NCI-H2227 (cell line): Measurements from ENCODE around the gene TNPO1.
"Not testable (repeated sequence)": the region's sequence is repeated elsewhere in the genome, so short reads cannot be mapped to it uniquely, and the experiment has no call there.

Experiments used
- DNase-seq: peaks from one replicate; lab custom pipeline; 2025; ENCODE audit not compliant: unreplicated experiment; lab: John Stamatoyannopoulos, UW

The TNPO1 gene

GRCh38 chr5:72816284-72817075, at the start of gene TNPO1:
Gene TNPO1, plus strand, starts transcription at chr5:72816661. Its CDS starts 77 bp downstream, at chr5:72816738.
- peak; percentile 92 for DNase-seq

DNA sequence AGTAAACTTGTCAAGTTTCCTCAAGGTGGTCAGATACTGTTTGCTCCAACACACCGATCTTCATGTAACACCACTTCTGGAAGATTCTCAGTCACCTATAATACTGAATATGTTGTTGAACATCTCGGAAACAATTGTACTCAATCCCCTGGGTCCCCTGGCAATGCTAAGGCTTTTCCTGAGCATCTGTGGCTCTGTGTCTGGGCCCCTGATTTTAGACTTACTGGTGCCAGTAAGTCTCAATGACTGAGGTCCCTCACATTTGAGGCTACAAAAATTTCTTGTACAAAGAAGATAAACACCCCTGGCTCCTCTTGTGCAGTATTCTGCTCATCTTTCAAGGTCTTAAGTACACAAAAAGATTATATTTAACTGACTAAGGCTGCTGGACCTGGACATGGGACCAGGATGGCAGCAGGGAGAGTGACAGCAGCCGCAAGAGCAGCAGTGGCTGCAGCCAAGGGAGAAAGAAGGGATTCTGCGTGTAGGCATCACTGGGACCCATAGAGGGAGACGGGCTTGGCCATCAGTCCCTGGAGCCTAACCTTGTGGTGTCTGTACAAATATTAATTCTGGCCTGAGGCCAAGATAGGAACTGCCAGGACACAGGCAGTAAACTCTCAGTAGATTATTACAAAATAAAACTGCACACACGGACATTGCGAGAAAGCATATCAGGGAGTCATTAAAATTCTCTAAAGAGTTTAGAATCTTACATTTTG, 49.0 kb upstream of the TNPO1 start:
- peak; percentile 15 for DNase-seq

DNA sequence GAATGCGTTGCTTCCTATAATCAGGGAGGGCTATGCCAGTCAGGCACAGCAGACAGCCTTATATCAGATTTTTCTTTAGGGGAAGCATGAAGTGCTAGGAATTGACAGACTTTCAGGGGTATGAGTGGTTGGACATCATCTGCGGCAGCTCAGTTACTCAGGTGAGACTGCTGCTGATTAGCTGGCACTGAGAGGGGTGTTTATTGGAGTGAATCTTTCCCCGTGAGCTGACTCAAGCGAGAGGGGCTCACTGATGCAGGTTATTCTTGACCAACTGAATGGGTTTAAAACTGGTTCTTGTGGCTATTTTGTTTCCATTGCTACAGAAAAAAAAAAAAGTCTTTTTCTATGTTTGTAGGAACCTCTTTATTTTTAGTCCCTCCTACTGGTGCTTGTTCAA, 46.2 kb upstream of the TNPO1 start:
- DNase-seq, result no peak

DNA sequence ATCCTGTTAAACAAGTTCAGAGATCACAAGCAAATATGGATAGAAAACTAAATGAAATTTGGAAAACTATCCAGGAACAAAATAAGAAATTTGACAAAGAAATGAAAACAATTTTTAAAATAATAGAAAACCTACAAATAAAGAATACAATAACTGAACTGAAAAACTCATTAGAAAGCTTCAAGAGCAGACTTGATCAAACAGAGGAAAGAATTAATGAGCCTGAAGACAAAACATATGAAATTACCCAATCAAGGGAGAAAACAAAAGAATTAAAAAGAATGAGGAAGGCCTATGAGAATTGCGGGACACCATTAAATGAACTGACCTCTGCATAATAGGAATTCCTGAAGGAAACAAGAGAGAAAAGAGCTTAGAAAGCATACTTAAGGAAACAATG, 39.8 kb upstream of the TNPO1 start:
- no peak for DNase-seq

DNA sequence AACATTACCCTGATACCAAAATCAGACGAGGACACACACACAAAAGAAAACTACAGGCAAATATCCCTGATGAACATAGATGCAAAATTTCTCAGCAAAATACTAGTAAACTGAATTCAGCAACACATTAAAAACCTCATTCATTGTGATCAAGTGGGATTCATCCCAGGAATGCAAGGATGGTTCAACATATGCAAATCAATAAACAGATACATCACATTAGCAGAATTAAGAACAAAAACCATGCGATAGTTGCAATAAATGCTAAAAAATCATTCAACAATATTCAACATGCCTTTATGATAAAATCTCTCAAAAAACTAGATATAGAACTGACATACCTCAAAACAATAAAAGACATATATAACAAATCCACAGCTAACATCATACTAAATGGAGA, 36.9 kb upstream of the TNPO1 start:
- no peak for DNase-seq

DNA sequence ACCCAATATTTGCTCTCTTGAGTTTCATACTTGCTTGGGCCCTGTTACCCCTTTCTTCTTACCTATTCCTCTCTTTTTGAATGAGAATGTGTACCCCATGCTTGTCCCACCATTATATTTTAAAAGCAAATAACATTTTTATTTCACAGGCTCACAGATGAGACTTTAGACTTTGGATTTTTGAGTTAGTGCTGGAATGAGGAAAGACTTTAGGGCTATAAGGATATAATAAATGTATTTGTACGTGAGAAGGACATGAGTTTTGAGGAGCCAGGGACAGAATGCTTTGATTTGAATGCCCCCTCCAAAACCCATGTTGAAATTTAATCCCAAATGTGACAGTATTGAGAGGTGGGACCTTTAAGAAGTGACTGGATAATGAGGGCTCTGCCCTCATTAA, 33.1 kb upstream of the TNPO1 start:
- DNase-seq, result no peak

- no peak for DNase-seq
Measured at GRCh38 chr5:72784129-72784528, 32.3 kb upstream of the TNPO1 start.

DNA sequence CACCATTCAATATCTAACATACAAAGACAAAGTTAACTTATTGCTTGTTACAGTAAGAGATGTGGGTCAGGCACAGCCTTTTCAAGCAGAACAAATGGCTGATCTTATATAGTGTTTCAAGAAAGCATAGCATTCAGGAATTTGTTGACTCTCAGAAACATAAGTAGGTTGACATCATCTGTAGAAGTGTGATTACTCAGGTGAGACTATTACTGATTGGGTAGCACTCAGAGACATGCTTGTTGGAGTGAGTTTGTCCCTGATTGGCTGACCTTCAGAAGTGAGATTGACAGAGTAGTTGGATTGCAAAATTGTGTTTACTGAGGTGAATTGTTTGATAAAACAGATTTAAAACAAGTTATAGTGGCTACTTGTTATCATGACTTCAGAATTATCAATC, 30.7 kb upstream of the TNPO1 start:
- no peak for DNase-seq

- no peak for DNase-seq
Measured at GRCh38 chr5:72786676-72787075, 29.8 kb upstream of the TNPO1 start.

- DNase-seq, result no peak
Measured at GRCh38 chr5:72788866-72789505, 27.5 kb upstream of the TNPO1 start.

DNA sequence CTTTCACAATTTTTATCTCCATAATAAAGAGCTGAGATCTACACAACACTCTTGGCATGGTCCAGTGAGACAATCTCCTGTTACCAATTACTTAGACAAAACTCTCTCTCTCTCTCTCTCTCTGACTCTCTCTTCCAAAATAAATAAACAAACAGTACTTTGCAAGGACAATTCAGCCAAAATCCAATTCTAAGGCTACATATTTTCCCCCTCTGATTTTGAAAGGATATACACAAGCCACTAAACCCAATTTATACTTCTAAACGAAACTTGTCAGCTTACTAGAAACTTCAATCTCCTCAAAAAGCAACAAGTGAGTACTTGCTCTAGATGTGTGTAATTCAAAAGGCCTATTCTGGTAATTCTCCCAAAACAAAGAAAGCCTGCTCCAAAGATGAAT, 26.3 kb upstream of the TNPO1 start:
- DNase-seq, result no peak

DNA sequence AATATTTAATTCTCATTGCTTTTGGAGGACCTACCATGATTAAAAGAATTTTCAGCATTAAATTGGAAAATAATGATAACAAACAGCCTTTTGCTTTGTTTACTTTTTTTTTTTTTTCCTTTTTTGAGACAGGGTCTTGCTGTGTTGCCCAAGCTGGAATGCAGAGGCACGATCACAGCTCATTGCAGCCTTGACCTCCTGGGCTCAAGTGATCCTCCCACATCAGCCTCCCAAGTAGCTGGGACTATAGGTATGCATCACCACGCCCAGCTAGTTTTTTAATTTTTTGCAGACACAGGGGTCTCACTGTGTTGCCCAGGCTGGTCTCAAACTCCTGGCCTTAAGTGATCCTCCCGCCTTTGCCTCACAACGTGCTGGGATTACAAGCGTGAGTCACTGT, 23.8 kb upstream of the TNPO1 start:
- not testable (repeated sequence) for DNase-seq

DNA sequence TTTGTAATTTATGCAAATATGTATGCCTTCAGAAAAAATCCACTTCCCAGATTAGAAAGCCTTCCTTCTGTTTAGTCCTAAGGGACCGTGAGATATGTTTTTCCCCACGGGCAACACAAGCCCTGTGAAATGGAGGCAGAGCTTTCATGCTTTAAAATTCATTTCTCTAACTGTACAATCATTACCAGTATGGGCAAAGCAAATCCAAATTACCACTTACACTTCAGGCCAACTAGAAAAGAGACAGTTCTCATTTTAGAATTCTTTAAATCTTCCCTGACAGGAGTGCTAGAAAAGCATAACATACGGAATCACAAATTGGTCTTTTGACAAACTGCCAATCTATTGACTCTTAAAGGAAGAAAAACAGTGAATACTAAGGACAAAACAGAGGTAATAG, 20.5 kb upstream of the TNPO1 start:
- DNase-seq, result no peak

GRCh38 chr5:72799721-72800120, 16.7 kb upstream of the TNPO1 start:
- peak; percentile 68 for DNase-seq

DNA sequence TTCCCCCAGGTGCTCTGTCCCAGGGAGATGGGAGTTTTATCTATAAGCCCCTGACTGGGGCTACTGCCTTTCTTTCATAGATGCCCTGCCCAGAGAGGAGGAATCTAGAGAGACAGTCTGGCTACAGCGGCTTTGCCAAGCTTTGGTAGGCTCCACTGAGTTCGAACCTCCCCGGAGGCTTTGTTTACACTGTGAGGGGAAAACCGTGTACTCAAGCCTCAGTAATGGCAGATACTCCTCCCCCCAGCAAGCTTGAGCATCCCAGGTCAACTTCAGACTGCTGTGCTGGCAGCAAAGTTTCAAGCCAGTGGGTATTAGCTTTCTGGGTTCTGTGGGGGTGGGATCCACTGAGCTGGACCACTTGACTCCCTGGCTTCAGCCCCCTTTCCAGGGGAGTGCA, 7.8 kb upstream of the TNPO1 start:
- DNase-seq, result not testable (repeated sequence)

GRCh38 chr5:72811849-72812248, 4.6 kb upstream of the TNPO1 start:
- DNase-seq, result no peak

- DNase-seq, result no peak
Measured at GRCh38 chr5:72812488-72812887, 4.0 kb upstream of the TNPO1 start.

DNA sequence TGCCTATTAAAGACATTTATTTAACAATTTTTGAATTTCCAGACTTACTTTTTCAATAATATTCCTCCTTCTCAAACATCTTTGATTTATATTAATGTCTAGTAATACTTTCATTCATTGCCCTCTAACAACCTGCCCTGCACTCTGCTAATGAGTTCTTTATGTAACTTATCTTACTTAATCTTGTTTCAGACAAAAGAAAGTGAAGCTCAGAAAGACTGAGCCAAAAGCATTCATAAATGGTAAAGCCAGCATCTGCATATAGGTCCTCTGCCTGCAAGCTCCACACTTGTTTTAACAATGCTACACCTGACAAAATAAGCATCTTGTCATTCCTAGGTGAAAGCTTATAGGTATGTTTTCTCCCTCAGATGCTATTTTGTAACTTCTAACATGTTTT, 2.4 kb upstream of the TNPO1 start:
- DNase-seq, result no peak

GRCh38 chr5:72814864-72815263, 1.6 kb upstream of the TNPO1 start:
- DNase-seq, result no peak

- DNase-seq, result peak; percentile 39
Measured at GRCh38 chr5:72815580-72816283, 729 bp upstream of the TNPO1 start.

DNA sequence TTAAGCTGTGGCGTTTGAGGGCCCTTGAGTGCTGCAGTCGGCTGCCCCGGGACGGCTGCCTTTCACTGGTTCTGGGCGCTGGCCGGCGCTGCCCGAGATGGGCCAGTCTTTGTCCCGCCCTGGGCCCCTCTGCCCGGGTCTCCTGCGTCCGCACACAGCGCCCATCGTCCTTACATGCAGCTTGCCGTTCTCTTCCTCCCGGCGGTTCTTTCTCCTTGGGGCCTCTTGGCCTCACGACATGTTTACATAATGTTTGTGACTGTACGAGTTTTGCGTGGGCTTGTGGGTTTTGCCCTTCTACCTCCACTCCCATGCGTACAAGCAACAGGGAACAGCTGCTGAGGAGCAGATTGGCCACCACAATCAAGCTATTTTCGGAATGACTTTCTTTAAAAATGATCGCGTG, 618 bp downstream of the TNPO1 start:
- DNase-seq, result peak; percentile 57
